Right hindlimb (tissue), 1 donor: Measurements from ENCODE around the gene HHAT.
"Not testable (repeated sequence)": the region's sequence is repeated elsewhere in the genome, so short reads cannot be mapped to it uniquely, and the experiment has no call there.

Source experiments
- DNase-seq: peaks from one replicate; pipeline ENCODE4 v3.0.0-alpha.2; 2018

The HHAT gene

GRCh38 chr1:210655511-210655910 lies 326.8 kb downstream of the HHAT start:
- DNase-seq = no peak

- DNase-seq = no peak
Measured at GRCh38 chr1:210657806-210658205, 329.1 kb downstream of the HHAT start.

- DNase-seq = not testable (repeated sequence)
Measured at GRCh38 chr1:210661520-210661919, 332.8 kb downstream of the HHAT start.

GRCh38 chr1:210662291-210663050 lies 333.8 kb downstream of the HHAT start:
- peak; percentile 32 for DNase-seq

- no peak for DNase-seq
Measured at GRCh38 chr1:210663730-210664573, 335.2 kb downstream of the HHAT start.

DNA sequence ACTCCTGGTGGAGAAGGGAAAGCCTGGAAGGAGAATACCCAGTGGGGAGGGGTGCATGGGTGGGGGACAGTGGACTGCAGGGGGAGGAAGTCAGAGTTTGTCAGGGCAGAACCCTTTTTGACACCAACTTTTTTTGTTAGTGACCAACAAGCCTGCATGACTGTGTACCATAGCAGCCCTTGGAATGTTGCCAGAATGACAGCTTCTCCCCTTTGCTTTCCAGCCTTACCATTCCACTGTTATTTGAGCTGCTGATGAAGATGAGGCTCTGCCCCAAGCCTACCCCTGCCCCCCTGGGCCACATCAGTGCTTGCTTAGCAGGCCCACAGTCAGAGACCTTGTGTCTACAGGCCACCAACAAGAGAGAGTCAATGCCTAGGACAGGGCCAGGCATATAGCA lies 341.2 kb downstream of the HHAT start:
- DNase-seq = no peak

DNA sequence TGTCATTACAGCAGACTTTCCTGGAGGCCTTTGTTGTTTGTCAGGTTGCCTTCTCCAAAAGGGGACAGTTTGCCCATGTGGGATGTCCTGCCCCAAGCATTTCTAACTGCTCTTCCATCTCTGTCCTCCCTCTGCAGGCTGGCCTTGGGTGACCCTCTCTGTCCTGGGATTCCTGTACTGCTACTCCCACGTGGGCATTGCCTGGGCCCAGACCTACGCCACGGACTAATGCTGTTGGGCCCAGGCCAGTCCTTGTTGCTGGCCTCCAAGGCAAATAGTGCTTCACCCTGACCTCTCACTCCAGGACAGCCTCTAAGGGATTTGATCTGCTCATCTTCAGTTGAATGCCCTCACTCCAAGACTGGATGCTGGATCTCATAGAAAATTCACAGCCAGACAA lies 345.4 kb downstream of the HHAT start:
- DNase-seq = no peak

DNA sequence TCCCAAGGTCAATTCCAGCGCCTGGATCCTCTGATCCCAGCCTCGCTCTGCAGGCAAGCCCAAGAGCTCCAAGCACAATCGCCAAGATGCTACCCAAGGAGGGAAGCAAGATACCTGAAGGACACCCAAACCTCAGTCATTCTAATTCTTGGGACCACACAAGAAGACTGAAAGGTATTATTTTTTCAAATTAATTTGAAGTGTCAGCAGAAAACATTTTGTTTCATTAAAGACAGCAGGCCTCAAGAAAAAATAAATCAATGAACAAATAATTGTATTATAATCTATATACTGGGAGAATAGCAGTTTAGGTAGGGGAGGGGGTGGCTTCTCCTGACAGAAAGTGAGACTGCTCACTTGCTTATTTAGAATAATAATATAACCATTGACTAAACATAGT lies 347.8 kb downstream of the HHAT start:
- DNase-seq = no peak

DNA sequence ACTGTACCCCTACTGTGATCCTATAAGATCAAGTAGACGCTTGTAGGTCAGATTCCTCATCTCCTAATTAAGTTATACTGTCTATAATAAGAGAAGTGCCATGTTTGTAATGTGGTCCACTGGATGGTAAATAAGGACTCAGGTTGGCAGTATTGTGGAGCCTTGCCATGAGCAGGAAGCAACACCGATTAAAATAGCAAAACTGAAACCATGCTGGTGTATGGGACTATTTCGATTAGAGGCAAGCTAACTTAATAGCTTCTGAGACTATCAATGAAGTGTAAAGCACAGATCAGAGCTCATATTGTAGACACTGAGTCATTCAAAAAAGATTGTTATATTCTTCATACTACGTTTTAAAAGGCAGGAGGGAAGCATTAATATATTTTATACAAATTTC lies 348.8 kb downstream of the HHAT start:
- DNase-seq = no peak

- DNase-seq = no peak
Measured at GRCh38 chr1:210678306-210678705, 349.6 kb downstream of the HHAT start.

DNA sequence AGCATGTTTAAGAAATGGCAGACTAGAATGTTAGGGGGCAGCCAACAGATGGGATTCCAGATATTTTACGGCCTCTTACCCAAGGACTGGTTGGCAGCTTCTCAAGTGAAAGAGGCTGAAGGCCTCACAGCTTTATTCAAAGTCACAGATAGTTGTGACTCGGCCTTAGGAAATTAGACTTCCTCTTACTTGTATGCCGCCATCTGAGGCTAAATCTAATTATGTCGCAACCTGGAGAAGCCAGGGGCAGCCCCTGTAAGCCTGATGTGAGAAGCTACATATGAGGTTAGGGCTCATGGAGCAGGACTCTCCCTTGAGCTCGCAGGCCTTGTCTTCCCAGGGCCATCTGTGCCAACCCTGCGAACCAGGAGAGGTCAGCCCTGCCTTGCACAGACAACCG lies 352.5 kb downstream of the HHAT start:
- DNase-seq = no peak

DNA sequence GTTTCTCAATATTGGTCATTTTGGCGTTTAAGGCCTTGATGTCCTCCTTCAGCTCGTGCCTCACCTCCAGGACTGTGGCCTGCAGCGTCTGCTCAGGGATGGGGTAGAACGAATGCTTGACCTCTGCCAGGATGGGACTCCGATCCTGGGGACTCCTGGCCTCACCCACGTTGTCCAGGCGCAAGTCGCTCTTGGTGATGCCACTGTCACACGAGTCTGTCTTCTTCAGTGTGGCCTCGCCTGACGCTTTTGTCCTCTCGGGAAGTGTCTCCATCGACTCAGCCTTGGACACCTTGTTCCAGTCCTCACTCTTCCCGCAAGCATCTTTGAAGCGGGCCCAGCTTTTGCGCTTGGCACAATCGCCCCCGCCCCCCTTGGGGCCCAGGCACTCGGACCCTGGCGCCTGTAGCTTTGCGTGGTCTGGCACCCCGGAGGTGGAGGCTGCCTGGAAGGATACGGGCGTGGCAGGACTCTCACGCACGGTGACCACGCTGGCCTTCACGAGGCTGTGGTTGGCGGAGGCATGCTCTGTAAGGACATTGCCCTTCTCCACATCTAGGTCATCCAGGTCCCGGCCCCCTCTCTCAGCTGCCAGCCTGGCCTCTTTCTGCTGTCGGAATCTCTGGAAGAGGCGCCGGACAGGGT lies 354.8 kb downstream of the HHAT start:
- no peak for DNase-seq

DNA sequence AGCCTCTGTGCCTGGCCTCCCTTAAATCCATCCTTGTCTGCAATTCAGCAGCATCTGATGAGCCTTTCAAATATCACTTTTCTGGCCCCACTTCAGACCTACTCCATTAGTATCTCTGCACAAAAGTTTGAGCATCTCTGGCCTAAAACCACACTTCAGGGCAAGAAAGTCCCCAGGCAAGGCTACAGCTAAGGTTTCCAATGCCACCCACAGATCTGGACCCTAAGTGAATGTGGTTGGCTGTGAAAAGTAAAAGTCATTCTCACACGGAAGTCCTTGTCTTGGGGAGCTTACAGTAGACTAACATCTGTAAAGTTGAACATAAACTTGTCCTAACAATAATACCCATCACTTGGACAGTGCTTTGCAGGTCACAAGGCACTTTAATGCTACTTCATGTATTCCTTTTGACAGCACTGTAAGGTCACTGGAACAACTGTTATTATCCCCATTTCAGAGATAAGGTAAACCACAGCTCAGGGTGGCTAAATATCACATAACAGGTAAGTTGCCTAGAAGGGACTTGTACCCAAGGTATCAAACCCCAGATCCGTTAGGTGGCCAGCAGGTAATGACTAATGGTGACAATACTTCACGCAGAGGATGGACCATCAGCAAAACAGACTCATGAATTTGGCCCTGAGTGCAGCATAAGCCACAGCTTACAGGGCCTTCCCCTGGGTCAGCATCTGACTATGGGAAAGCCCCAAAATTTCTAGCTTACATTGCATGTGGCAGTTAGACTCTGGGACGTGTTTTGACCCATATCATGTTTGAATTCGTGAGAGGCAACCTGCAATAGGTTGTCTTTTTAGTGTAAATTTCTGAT lies 356.0 kb downstream of the HHAT start:
- no peak for DNase-seq

GRCh38 chr1:210685295-210685650 lies 356.6 kb downstream of the HHAT start:
- no peak for DNase-seq

- DNase-seq = no peak
Measured at GRCh38 chr1:210686841-210687240, 358.1 kb downstream of the HHAT start.

DNA sequence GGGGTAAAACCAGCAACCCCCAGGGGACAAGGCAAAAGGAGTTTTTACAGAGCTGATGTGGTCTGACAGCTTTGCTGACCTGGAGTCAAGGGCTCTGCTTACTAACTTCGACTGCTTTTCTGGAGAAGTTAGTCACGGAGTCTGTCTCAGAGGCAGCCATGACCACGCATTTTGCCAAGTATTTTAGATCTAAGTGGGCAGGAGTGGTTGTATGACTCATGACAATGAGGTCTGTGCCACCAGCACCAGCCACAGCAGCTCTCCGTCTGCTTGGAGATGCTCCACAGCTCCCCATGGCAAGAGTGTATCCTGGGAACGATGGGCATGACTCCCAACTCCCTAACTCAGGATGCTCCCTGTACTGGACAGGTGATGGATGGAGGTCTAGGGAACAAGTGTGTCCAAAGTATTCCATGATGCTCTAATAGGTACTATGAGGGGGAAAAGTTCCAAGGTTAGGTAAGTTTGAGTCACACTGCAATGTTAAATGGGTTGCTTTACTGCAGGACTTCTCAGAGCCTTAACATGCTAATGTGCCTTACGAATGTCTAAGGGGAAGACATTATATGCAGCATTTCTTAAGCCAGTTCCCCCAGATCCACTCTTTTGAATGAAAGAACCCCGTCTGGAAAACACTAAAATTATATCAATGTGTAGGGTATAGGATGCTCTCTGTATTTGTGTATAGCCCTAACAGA lies 359.0 kb downstream of the HHAT start:
- no peak for DNase-seq

DNA sequence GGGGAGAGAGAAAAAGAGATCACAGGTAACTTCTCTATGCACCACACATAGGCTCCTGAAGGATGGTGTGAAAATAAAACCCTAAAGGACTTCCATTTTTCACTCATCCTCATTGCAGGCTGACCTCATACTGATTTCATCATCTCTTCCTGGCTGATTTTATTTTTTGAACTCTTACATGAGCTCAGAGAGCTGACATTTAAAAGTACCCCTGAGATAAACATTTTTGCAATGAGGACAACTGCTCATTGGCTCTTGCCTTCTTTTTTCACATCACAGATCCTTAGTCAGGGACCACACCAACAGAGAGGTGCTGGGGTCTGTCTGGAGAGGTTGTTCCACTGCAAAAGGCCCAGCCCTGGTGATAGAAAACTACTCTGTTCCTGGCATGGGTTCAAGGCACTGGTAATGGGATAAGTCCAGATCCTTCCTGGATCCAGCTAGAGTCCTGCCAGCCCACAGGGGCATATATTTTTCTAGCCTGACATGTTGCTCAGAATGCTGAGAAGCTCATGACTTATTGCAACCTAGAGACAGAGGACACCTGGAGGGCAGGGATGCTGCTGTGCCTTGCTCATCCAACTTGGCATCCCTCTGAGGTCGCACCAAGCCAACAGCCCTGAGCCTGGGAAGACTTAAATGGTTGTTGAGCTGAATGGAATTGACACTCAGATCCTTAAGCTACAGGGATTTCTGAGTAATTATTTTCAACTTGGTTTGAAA lies 360.0 kb downstream of the HHAT start:
- no peak for DNase-seq

DNA sequence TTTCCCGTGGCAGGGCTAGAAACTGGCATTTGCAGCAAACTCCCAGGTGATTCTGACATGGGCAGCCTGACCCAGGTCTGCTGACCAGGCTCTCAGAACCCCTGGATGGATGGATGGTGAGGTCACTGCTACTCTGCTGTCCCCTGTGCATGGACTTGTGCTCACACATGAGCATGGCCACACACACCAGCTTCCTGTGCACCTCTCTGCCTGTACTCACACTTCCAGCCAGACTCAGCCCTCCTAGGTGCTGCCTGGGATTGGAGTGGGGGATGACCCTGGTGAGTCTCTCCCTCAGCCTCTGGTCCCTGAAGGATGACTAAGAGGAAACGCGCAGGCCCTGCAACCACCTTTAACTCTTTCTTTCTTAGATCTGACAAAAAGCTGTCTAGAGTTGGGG lies 361.1 kb downstream of the HHAT start:
- no peak for DNase-seq

DNA sequence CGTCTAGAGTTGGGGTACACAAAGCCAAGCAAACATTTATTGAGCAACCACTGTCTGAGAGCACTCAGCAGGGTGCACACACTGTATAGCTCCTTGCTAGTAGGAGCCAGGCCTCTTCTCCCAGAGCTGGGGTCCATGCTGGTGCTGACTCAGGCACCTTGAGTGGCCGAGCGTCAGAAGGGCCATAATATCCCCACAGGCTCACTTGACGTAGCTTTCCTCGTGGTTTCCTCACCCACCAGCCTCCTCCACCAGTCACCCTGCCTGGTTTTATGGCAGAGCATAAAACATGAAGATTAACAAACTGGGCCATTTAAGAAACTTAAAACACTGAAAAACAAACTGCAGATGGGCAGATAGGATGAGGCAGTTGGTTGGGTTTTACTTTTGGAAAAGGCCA lies 361.5 kb downstream of the HHAT start:
- no peak for DNase-seq

DNA sequence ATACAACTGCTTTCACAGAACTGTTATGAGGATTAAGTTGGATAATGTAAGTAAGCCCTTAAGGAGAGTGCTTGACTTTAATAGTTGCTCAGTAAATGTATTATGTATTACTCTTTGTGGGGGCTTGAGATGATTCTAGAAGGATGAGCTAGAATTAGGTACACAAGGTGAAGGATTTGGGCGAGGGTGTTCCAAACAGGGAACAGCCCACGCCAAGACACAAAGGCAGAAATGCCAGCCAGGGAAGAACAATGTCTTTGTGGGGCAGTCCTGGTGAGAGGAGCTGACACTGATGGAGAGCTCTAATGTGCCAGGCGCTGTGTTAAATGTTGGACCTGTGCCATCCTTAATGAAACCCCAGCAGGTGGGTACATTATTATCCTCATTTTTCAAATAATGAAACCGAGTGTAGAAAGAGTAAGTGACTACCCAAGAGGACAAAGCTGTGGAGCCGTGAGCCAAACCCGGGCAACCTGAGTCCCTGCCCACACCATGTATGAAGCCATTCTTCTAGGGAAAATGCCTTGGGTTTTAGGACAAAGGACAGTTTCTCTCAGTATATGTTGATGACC lies 362.4 kb downstream of the HHAT start:
- no peak for DNase-seq

- DNase-seq = no peak
Measured at GRCh38 chr1:210692796-210693195, 364.1 kb downstream of the HHAT start.
